ENCODE data around the gene OSBPL9.

DNA sequence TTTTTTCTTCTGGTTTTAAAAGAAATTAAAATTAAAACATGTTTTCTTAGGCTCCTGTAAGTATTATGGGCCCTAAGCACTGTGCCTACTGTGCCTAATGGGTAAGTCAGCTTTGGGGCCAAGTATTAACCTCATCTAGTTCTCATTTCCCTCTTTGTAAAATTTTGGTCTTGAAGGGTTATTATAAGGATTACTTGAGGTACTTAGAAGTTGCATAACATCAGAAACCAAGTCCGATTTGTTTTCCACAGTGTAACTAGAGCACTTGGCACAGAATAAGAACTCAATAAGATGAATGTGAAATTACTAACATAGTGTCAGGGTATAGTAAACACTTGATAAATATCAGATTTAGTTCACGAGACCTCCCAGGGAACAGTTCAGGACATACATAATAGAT is 16.4 kb upstream of the OSBPL9 start:
- TF ChIP-seq, protein P1, sequence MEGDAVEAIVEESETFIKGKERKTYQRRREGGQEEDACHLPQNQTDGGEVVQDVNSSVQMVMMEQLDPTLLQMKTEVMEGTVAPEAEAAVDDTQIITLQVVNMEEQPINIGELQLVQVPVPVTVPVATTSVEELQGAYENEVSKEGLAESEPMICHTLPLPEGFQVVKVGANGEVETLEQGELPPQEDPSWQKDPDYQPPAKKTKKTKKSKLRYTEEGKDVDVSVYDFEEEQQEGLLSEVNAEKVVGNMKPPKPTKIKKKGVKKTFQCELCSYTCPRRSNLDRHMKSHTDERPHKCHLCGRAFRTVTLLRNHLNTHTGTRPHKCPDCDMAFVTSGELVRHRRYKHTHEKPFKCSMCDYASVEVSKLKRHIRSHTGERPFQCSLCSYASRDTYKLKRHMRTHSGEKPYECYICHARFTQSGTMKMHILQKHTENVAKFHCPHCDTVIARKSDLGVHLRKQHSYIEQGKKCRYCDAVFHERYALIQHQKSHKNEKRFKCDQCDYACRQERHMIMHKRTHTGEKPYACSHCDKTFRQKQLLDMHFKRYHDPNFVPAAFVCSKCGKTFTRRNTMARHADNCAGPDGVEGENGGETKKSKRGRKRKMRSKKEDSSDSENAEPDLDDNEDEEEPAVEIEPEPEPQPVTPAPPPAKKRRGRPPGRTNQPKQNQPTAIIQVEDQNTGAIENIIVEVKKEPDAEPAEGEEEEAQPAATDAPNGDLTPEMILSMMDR (IDR thresholded peaks at IDR 0.05) = no peak
- TF ChIP-seq EZH2 (IDR thresholded peaks at IDR 0.05; ENCODE audit: borderline replicate concordance, insufficient read depth, low read depth, low read length, poor library complexity, severe bottlenecking) = no peak

All from B cell (primary cell).